Karpas-422 (cell line): ENCODE measurements around the gene FAM118B. TPM values are rescaled to one million over a fixed set of nuclear protein-coding genes. Genes with fewer than 3 reads are reported as not detected.

Source experiments
- DNase-seq: peaks from one replicate; pipeline ENCODE4 v3.0.0-alpha.2; 2015
- H2AFZ ChIP-seq: fragments of 200-600 bp; sonication (generic); 2 replicates; pipeline ENCODE4 v1.6.1; 2014; ENCODE audit warnings: antibody characterized with exemption, low read length, mixed read lengths
- H3K27ac ChIP-seq: fragments of 200-600 bp; sonication (generic); 2 replicates; pipeline ENCODE4 v1.5.1; 2014; ENCODE audit warnings: mild to moderate bottlenecking, low read length, moderate library complexity
- H3K27me3 ChIP-seq: fragments of 200-600 bp; sonication (generic); 2 replicates; pipeline ENCODE4 v1.6.1; 2014; ENCODE audit warnings: low read length, mixed read lengths
- H3K36me3 ChIP-seq: fragments of 200-600 bp; sonication (generic); 2 replicates; pipeline ENCODE4 v1.6.1; 2014; ENCODE audit warnings: low read length, mixed read lengths; ENCODE audit not compliant: insufficient read depth
- H3K4me1 ChIP-seq: fragments of 200-600 bp; sonication (generic); 2 replicates; pipeline ENCODE4 v1.6.1; 2014; ENCODE audit warnings: mild to moderate bottlenecking, low read length, mixed read lengths
- H3K4me2 ChIP-seq: fragments of 200-600 bp; sonication (generic); 2 replicates; pipeline ENCODE4 v1.6.1; 2014; ENCODE audit warnings: low read length, low read depth, mild to moderate bottlenecking; ENCODE audit not compliant: poor library complexity, severe bottlenecking
- H3K4me3 ChIP-seq: fragments of 200-600 bp; sonication (generic); 2 replicates; pipeline ENCODE4 v1.5.1; 2014; ENCODE audit warnings: mild to moderate bottlenecking, antibody characterized with exemption, low read length, mixed read lengths
- H3K79me2 ChIP-seq: fragments of 200-600 bp; sonication (generic); 2 replicates; pipeline ENCODE4 v1.6.1; 2014; ENCODE audit warnings: mild to moderate bottlenecking, low read length, mixed read lengths
- H3K9ac ChIP-seq: fragments of 200-600 bp; sonication (generic); 2 replicates; pipeline ENCODE4 v1.6.0; 2014; ENCODE audit warnings: low read length
- H3K9me2 ChIP-seq: fragments of 200-600 bp; sonication (generic), shearing (Covaris generic); replicated peaks from 2 replicates; pipeline ENCODE4 v1.6.0; 2014; ENCODE audit warnings: mild to moderate bottlenecking, low read length, moderate library complexity; ENCODE audit not compliant: insufficient read depth
- H3K9me3 ChIP-seq: fragments of 300-700, 200-600 bp; sonication (generic); 2 replicates; pipeline ENCODE4 v1.6.1; 2014; ENCODE audit warnings: low read length, mixed read lengths
- H4K20me1 ChIP-seq: fragments of 200-600 bp; sonication (generic); 2 replicates; pipeline ENCODE4 v1.6.1; 2014; ENCODE audit warnings: mild to moderate bottlenecking, antibody characterized with exemption, low read length, low read depth; ENCODE audit not compliant: insufficient read depth
- total RNA-seq: library from RNA; depleted of rRNA; stranded (reverse); fragments of >200 nt; shearing (Covaris generic); gene quantifications from 2 replicates; pipeline ENCODE4 v1.2.3, GENCODE V29; 2014; ENCODE audit warnings: low replicate concordance

The FAM118B gene
- total RNA-seq, 1 experiment from 2014 or later: 14.8 TPM

DNA sequence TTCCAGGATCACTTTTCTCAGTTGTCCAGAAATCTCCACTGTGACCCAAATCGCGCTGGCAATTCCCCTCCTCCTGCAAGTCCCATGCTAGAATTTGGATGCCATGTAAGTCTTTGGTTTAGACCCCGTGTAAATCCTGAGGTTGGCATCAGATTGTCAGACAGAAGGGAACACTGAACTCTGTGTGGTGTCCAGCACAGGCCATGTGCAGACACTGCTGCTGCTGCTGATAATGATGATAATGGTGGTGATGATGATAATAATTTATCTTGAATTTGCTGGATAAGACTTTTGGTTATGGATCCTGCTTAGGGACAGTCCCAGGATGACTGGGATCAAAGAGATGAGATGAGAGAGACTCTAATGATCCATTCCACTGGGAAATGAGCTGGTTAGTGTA, 45.2 kb upstream of the FAM118B start:
- H3K36me3 ChIP-seq: no peaks in the 10 kb centered on the region
- no peaks in the 10 kb centered on the region for H3K9me2 ChIP-seq
- H3K27ac ChIP-seq: no peak overlapping the region
- H2AFZ ChIP-seq: no peak overlapping the region
- H3K4me3 ChIP-seq: no peak overlapping the region
- H4K20me1 ChIP-seq: no peaks in the 10 kb centered on the region
- no peak overlapping the region for H3K4me2 ChIP-seq
- DNase-seq: no peak
- no peaks in the 10 kb centered on the region for H3K27me3 ChIP-seq
- no peak overlapping the region for H3K9ac ChIP-seq
- peaks cover 34% of the 10 kb centered on the region for H3K4me1 ChIP-seq
- H3K9me3 ChIP-seq: no peaks in the 10 kb centered on the region
- H3K79me2 ChIP-seq: no peaks in the 10 kb centered on the region

DNA sequence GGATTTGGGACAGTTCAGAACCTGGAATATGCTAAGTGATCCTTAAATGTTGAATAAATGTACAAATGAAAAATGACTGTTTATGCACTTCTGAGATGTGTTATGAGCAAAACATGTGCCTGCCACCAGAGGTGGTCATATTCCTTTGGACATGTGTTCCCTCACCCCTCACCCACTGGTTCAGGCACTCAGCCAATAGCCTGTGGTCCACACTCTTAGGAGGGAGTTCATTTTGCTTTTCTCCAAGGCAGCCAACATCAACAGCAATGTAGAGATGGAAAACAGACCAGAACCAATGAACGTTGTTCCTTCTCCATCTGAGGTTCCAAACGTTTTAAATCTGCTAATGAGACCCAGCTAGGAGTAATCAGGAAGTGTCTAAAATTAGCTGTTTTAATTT, 44.1 kb upstream of the FAM118B start:
- H3K27ac ChIP-seq: no peak overlapping the region
- H3K27me3 ChIP-seq: no peaks in the 10 kb centered on the region
- H3K9ac ChIP-seq: no peak overlapping the region
- H4K20me1 ChIP-seq: no peaks in the 10 kb centered on the region
- H3K4me3 ChIP-seq: no peak overlapping the region
- H3K36me3 ChIP-seq: no peaks in the 10 kb centered on the region
- H3K79me2 ChIP-seq: no peaks in the 10 kb centered on the region
- no peak overlapping the region for H2AFZ ChIP-seq
- DNase-seq: no peak
- no peaks in the 10 kb centered on the region for H3K9me2 ChIP-seq
- peaks cover 31% of the 10 kb centered on the region for H3K4me1 ChIP-seq
- H3K9me3 ChIP-seq: no peaks in the 10 kb centered on the region
- H3K4me2 ChIP-seq: no peak overlapping the region

DNA sequence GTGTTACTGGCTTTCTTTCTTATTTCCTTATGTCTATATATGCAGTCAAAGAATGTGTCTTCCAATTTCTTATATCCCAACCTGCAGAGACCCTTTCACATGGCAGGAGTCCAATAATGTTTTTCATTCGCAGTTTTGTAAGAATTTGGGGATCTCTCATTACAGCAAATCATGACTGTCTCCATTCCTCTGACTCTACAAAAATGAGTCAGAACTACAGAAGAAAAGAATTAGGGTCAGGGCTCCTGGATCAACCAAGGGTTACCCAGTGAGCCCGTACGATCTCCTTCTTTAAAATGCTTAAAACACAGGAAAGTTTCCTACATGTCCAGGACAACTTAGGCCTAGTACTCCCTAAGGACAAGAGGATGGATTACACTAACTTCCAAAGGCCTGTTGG, 42.3 kb upstream of the FAM118B start:
- H4K20me1 ChIP-seq: no peaks in the 10 kb centered on the region
- H2AFZ ChIP-seq: no peak overlapping the region
- peaks cover 13% of the 10 kb centered on the region for H3K4me1 ChIP-seq
- H3K27ac ChIP-seq: no peak overlapping the region
- no peak overlapping the region for H3K4me2 ChIP-seq
- no peaks in the 10 kb centered on the region for H3K36me3 ChIP-seq
- H3K9me3 ChIP-seq: no peaks in the 10 kb centered on the region
- H3K4me3 ChIP-seq: no peak overlapping the region
- H3K79me2 ChIP-seq: no peaks in the 10 kb centered on the region
- no peak overlapping the region for H3K9ac ChIP-seq
- no peaks in the 10 kb centered on the region for H3K9me2 ChIP-seq
- DNase-seq: no peak
- no peaks in the 10 kb centered on the region for H3K27me3 ChIP-seq

DNA sequence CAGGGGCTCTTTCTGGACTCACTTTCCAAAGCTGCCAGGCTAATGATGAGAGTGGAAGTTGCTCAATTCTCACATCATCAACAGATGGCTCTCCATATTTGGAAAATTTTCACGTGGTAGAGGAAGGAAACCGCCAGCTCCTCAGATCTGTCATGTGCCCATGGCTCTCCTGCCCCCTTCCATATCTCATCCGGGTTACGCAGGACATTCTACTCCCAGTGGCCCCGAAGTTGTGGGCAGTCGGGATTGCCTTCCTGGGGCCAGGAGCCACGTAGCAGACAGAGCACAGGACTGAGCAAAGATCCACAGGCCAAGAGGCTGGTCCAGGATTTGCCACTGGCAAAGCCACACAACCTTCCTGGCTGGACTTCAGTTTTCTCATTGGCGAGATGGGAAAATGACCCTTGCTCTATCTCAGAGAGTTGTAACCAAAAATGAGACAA, 39.0 kb upstream of the FAM118B start:
- H3K27ac ChIP-seq: no peak overlapping the region
- no peak overlapping the region for H3K4me3 ChIP-seq
- H3K4me2 ChIP-seq: no peak overlapping the region
- H3K36me3 ChIP-seq: no peaks in the 10 kb centered on the region
- H4K20me1 ChIP-seq: no peaks in the 10 kb centered on the region
- no peak for DNase-seq
- no peaks in the 10 kb centered on the region for H3K4me1 ChIP-seq
- no peaks in the 10 kb centered on the region for H3K27me3 ChIP-seq
- H3K9me2 ChIP-seq: no peaks in the 10 kb centered on the region
- no peak overlapping the region for H3K9ac ChIP-seq
- no peaks in the 10 kb centered on the region for H3K79me2 ChIP-seq
- H2AFZ ChIP-seq: no peak overlapping the region
- H3K9me3 ChIP-seq: no peaks in the 10 kb centered on the region

DNA sequence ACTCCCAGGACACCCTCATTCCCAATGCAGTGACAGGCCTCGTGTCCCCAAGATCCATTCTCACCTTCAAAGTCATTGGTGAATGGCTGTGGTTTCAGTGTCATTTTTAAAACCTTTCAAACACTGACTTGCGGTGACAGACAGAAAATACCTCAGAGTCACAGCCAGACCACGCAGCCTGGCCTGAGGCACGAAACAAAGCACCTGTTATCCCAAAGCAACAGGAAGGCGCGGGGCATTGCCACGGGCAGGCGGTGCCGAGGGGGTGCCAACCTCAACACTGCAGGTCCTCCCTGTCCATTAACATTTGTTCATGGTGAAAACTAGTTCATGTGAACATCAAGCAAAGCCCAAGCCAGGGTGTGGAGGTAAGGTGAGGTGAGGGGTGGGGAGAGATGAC, 38.3 kb upstream of the FAM118B start:
- H3K36me3 ChIP-seq: no peaks in the 10 kb centered on the region
- no peaks in the 10 kb centered on the region for H3K9me2 ChIP-seq
- no peak overlapping the region for H3K27ac ChIP-seq
- no peaks in the 10 kb centered on the region for H3K9me3 ChIP-seq
- H3K4me2 ChIP-seq: no peak overlapping the region
- H3K79me2 ChIP-seq: no peaks in the 10 kb centered on the region
- H2AFZ ChIP-seq: no peak overlapping the region
- H3K4me3 ChIP-seq: no peak overlapping the region
- DNase-seq: no peak
- no peaks in the 10 kb centered on the region for H3K27me3 ChIP-seq
- H3K4me1 ChIP-seq: no peaks in the 10 kb centered on the region
- H3K9ac ChIP-seq: no peak overlapping the region
- no peaks in the 10 kb centered on the region for H4K20me1 ChIP-seq

DNA sequence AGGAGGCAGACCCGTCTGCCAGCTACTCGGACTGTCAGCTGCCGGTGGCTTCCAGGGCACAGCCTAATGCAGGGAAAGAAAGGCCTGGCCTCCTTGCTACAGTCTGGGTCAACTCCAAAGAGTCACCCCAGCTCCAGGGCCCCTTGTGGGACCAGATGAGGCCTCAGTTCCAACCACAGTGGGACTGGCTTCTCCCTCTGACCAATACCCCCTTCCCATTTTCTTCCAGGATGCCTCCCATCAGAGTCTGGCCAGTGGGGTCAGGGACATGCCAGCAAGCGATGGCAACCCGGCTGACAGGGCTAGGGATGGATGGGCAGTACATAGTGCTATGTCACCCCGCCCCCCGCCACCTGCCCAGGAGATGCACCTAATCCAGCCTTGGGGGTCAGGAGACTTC, 36.8 kb upstream of the FAM118B start:
- H3K79me2 ChIP-seq: no peaks in the 10 kb centered on the region
- no peak overlapping the region for H3K9ac ChIP-seq
- H3K9me3 ChIP-seq: no peaks in the 10 kb centered on the region

DNA sequence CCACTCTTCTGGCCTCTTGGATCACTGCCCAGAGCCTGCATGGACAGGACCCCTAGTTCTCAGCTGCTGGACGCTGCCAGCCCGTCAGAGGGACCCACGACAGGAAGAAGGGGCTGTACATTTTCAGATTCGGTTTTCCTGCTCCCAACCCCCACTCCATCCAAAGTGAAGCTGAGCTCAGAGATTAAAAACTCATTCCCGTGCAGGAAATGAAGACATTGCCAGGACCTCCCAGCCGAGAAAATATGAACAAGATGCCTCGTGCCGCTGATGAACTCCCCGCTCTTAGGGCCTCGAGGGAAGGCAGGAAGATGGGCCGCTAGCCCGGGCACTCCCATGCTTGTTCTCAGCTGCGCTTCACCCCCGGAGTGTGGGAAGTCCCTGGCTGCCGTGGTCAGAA, 36.2 kb upstream of the FAM118B start:
- H3K4me3 ChIP-seq: no peak overlapping the region
- no peak overlapping the region for H3K9ac ChIP-seq
- no peak overlapping the region for H3K27ac ChIP-seq
- no peaks in the 10 kb centered on the region for H3K4me1 ChIP-seq
- no peaks in the 10 kb centered on the region for H4K20me1 ChIP-seq
- no peaks in the 10 kb centered on the region for H3K27me3 ChIP-seq
- no peaks in the 10 kb centered on the region for H3K79me2 ChIP-seq
- DNase-seq: no peak
- H3K9me3 ChIP-seq: no peaks in the 10 kb centered on the region
- no peak overlapping the region for H2AFZ ChIP-seq
- no peaks in the 10 kb centered on the region for H3K9me2 ChIP-seq
- H3K4me2 ChIP-seq: no peak overlapping the region
- H3K36me3 ChIP-seq: no peaks in the 10 kb centered on the region

More for the DNA sequence above, 36.8 kb upstream of the FAM118B start:
- H3K27me3 ChIP-seq: no peaks in the 10 kb centered on the region
- H3K4me1 ChIP-seq: no peaks in the 10 kb centered on the region
- H3K4me2 ChIP-seq: no peak overlapping the region
- H2AFZ ChIP-seq: no peak overlapping the region
- DNase-seq: no peak
- no peak overlapping the region for H3K27ac ChIP-seq
- H3K4me3 ChIP-seq: no peak overlapping the region
- H3K9me2 ChIP-seq: no peaks in the 10 kb centered on the region
- no peaks in the 10 kb centered on the region for H4K20me1 ChIP-seq
- no peaks in the 10 kb centered on the region for H3K36me3 ChIP-seq

DNA sequence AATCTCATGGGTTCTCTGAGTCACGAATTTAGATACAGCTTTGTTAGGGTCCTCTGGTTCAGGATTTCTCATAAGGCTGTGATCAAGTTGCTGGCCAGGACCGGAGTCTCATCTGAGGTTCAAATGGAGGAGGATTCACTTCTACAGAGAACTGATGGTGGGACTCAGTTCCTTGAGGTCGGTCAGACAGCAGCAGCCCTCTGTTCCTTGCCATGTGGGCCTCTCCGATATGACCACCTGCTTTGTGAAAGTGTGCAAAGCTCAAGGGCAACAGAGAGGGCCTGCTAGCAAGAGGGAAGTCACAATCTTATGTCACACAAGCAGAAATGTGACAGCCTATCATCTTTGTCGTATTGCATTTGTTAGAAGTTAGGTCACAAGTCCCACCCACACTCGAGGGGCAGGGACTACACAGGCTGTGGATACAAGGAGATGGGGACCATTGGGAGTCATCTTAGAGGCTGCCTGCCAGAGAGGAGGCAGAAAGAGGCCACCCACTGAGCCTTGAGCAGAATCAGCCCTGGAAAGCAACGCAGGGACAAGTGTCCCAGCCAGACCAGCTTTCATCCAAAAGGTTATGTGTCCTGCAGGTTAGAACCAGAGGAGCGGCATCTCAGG, 34.6 kb upstream of the FAM118B start:
- no peak for DNase-seq
- no peaks in the 10 kb centered on the region for H4K20me1 ChIP-seq
- no peaks in the 10 kb centered on the region for H3K4me1 ChIP-seq
- H3K79me2 ChIP-seq: no peaks in the 10 kb centered on the region
- H3K9ac ChIP-seq: no peak overlapping the region
- no peak overlapping the region for H3K4me2 ChIP-seq
- no peaks in the 10 kb centered on the region for H3K36me3 ChIP-seq
- no peak overlapping the region for H3K27ac ChIP-seq
- no peaks in the 10 kb centered on the region for H3K27me3 ChIP-seq
- no peaks in the 10 kb centered on the region for H3K9me2 ChIP-seq
- H3K9me3 ChIP-seq: no peaks in the 10 kb centered on the region
- H3K4me3 ChIP-seq: no peak overlapping the region
- H2AFZ ChIP-seq: no peak overlapping the region
